Stimulated activated naive CD8-positive, alpha-beta T cell treated with anti-CD3 and anti-CD28 coated beads, Interleukin-15, Interleukin-2, amounts not matched to agents 100 ng/mL and 50 ng/mL, for 24 hours (primary cell): ENCODE results near the gene HIC2.
"Not testable (repeated sequence)": the region's sequence is repeated elsewhere in the genome, so short reads cannot be mapped to it uniquely, and the experiment has no call there.

ENCODE experiments used
- H3K27ac Mint-ChIP-seq: one replicate; pipeline ENCODE4 v1.8.0; 2021; ENCODE audit warnings: mild to moderate bottlenecking, mixed read lengths
- H3K27me3 Mint-ChIP-seq: one replicate; pipeline ENCODE4 v1.8.0; 2021; ENCODE audit warnings: mixed read lengths
- H3K36me3 Mint-ChIP-seq: one replicate; pipeline ENCODE4 v1.8.0; 2021; ENCODE audit warnings: low read depth, mixed read lengths
- H3K4me1 Mint-ChIP-seq: one replicate; pipeline ENCODE4 v1.8.0; 2021; ENCODE audit warnings: low read depth, mixed read lengths
- H3K4me3 Mint-ChIP-seq: one replicate; pipeline ENCODE4 v1.8.0; 2021; ENCODE audit warnings: mild to moderate bottlenecking, mixed read lengths
- H3K9me3 Mint-ChIP-seq: one replicate; pipeline ENCODE4 v1.8.0; 2021; ENCODE audit warnings: mixed read lengths

HIC2 gene

DNA sequence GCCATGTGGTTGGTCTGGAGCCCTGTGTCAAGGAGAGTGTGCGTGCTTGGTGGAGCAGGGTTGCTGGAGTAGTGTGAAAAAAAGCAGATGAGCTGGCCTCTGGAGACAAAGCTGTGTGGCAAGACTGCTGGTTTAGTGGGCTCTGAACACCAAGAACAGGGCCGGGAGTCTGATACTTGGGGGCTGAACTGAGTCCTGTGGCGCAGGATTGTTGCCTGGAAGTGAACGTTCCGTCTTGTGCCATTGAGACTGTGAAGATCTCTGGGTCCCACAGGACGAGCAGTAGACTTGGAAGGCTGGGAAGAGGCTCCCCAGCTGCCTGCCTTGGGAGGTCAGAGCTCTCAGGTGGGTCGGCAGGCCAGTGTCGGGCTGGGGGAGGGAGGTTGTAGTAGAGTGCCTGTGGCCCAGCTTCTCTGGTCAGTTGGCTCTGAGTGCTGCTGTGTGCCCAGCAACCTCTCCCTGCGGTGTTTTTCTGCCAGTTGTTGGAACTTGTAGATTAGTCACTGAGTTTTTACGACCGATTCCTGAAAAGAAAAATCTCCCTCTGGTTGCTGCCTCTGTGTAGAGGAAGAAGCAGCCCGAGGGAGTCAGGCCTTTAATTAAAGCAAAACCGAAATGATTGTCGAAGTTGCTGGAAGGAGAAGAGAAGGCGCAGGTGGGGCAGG lies 1.9 kb downstream of the HIC2 start:
- H3K4me3 Mint-ChIP-seq, H3K27me3 Mint-ChIP-seq, H3K27ac Mint-ChIP-seq, H3K4me1 Mint-ChIP-seq, H3K36me3 Mint-ChIP-seq, H3K9me3 Mint-ChIP-seq: not testable (repeated sequence)

DNA sequence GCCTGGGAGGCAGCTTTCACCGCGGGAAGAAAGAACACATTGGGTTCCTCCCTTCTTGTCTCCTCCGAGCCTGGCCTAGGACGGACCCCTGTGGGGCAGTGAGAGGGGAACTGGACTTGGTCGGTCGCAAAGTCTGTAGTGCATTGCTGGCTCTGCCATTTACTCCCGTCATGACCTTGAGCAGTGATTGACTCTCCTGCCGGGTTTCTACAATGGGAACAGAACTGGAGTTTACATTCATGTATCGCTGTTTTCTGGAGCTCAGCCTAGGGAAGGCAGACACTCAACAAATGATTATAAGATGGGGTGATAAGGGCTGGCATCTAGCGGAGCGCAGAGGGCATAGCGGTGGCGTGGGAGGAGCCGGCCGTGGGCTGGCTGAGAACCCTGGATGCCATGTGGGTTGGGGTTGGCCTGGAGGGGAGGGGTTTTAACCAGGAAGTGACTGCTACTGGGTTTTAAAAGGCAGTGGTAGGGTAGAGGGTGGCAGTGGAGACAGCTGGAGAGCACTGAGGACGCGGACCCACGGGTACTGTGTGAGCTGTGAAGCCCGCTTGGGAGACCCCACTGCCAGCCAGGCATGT lies 3.1 kb downstream of the HIC2 start:
- not testable (repeated sequence) for H3K27me3 Mint-ChIP-seq

DNA sequence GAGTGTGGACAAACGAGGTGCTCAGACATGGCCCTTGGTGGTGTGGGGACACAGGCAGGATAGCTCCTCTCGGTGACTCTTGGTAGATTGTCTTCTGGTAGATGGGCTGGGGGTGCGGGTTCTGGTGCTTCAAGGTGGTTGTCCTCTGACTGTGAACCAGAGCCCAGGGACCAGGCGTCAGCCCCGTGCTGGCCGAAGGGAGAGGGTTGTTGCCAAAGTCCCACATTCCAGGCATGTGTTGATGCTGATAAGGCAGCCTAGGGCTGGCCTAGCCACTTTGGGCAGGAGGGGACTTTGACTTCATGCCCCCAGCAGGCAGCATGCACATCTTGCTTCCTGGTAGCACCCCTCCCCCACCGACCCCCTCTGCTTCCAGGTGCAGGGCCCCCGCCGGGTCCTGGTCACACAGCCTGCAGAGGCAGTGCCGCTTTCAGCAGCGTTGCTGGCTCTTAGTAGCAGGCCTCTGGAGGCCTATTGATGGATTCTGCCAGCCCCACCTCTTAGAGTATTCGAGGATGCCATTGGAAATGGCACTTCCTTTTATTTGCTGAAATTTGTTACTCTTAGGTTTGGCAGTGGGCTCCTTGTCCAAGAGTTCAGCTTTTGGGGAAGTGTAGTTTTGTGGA lies 7.0 kb downstream of the HIC2 start:
- not testable (repeated sequence) for H3K9me3 Mint-ChIP-seq, H3K4me1 Mint-ChIP-seq, H3K4me3 Mint-ChIP-seq, H3K27me3 Mint-ChIP-seq, H3K36me3 Mint-ChIP-seq, H3K27ac Mint-ChIP-seq

More for the DNA sequence above, 3.1 kb downstream of the HIC2 start:
- H3K4me1 Mint-ChIP-seq, H3K9me3 Mint-ChIP-seq, H3K36me3 Mint-ChIP-seq, H3K4me3 Mint-ChIP-seq, H3K27ac Mint-ChIP-seq: not testable (repeated sequence)

DNA sequence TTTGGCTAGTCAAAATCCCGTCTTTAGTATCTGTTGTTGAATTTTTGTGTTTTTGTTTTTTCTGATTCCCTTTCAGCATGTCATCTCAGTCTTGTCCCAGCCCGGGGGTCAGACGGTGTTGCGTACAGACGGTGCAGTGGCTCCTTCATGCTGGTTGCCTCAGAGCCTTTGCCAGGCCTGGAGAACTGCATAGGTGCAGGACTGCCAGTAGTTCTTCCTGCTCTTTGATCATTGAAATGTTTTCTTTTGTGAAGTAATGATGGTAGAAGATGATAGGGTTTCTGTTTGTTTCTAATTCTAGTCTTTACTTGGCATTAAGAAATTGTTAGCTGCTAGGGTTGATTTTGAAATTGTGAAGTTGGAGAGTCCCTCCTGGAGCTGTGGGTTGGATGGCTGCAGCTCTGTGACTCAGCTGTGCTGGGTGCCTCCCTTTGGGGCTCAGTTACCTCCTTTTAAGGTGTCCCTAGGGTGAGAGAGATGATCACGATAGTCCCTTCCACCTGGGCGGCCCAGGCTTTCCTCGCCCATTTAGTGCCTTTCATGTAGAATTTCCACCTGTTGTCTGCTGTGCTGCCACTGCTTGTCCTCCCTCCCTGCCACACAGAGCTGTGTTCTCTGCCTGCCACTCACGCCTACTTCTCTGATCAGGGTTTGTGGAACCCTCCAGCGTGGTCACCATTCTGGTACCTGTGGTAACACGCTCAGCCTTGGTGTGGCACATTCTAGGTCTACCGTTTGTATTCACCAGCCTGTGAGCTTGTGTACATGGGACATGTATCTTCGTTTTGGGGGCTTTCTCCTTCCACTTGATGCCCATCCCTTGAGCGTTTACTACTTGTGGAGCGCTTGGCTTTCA lies 17.4 kb downstream of the HIC2 start:
- H3K9me3 Mint-ChIP-seq, H3K27ac Mint-ChIP-seq, H3K36me3 Mint-ChIP-seq, H3K4me1 Mint-ChIP-seq, H3K4me3 Mint-ChIP-seq, H3K27me3 Mint-ChIP-seq: not testable (repeated sequence)

DNA sequence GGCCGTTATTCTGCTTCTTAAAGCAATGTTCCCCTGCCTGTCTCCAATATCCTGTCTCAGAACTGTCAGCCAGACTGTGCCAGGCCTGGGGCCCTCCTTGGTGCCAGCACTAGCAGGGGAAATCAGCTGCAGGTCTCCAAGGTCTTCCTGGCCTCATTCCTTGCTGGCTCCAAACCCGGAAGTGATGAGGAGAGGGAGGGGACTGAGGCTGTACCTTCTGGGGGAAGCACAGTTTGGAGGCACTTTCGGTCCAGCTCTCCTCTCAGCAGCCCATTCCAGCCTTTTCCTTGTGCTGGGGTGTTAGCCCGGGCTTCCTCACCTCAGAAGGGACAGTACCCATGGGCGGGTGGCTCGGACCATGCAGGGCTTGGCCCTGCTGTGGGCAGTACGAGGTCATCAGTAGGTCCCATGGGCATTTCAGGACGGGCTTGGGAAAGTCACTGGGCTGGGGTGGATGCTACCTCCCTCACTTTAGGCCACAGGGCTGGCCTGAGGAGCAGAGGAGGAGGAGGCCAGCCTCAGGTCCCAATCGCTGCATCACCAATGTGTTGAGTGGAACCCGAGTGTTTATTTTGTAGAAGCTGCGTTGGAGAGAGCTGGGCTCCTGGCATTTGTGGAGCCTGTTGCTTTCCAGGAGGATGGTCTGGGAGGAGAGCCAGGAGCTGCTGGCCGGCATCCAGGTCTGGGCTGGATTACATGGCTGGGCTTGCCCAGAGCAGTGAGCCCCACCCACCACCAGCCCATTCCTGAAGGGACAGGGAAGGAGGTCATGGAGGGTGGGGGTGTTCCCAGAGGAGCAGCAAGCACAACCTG lies 19.0 kb downstream of the HIC2 start:
- not testable (repeated sequence) for H3K27me3 Mint-ChIP-seq, H3K9me3 Mint-ChIP-seq, H3K36me3 Mint-ChIP-seq, H3K4me1 Mint-ChIP-seq, H3K27ac Mint-ChIP-seq, H3K4me3 Mint-ChIP-seq

DNA sequence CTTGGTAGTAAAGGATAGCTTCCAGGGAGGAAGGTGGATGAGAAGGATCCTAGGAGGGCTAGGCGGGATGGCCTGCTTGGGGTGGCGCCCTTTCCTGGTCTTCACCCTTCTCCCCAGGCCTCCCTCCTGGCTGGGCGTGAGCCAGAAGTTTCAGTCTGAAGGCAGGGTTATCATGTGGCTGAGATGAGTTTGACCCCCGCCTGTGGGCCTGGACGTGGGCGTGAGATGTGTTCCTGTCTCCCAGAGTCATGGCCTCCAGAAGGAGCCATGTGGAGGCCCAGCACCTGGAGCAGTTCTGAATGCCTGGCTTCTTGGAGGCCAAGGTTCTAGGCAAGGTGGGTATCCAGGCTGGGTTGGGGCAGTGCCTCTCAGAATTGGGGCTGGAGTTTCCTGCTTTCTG lies 20.8 kb downstream of the HIC2 start:
- not testable (repeated sequence) for H3K27me3 Mint-ChIP-seq, H3K36me3 Mint-ChIP-seq, H3K27ac Mint-ChIP-seq, H3K4me3 Mint-ChIP-seq, H3K9me3 Mint-ChIP-seq, H3K4me1 Mint-ChIP-seq

DNA sequence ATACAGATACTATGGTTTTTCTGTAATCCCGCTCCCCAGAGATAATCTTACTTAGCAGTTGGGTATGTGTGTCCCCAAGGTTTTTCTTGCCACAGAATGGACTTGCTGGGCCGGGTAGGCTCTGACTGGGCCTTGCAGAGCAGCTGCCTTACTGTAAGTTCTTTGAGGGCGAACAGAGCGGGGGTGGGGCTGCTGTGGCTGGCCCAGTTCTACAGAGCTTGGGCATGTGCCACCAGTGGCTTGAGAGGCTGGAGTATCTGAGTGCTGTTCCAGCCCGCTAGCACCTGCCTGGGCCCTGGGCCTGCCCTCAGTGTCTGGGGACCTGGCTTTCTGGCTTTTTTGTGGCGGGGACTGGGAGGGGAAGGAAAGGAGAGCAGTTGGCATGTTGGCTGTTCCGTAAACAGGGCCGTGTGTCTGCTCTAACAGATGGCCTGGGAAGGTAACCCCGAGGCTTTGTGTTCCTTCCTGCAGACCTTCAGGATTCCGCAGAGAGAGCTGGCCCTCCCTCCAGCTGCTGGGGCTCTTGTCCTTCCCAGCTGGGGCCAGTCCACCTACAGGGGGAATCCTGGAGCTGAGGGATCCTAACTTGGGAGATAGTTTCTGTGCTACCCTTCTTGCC lies 23.0 kb downstream of the HIC2 start:
- H3K9me3 Mint-ChIP-seq, H3K4me1 Mint-ChIP-seq, H3K36me3 Mint-ChIP-seq, H3K27ac Mint-ChIP-seq, H3K4me3 Mint-ChIP-seq, H3K27me3 Mint-ChIP-seq: not testable (repeated sequence)

DNA sequence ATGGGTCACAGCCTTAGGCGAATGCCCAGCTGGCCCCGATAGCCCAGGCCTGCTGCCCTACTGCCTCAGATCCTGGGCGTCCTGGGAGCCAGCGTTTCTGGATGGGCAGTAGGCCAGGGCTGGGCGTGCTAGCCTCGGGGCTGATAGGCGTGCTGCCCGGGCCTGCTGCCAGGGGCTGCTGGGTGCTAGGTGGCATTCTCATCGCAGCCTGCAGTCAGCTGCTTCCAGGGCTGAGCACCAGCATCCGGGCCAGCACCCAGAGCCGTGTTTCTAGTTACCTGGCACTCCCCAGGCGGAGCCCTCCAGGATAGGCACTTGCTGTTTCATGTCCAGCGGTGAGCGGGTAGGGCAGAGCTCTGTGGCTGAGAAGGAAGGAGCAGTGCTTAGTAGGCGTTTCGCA lies 23.5 kb downstream of the HIC2 start:
- not testable (repeated sequence) for H3K4me3 Mint-ChIP-seq, H3K36me3 Mint-ChIP-seq, H3K27me3 Mint-ChIP-seq, H3K4me1 Mint-ChIP-seq, H3K27ac Mint-ChIP-seq, H3K9me3 Mint-ChIP-seq

DNA sequence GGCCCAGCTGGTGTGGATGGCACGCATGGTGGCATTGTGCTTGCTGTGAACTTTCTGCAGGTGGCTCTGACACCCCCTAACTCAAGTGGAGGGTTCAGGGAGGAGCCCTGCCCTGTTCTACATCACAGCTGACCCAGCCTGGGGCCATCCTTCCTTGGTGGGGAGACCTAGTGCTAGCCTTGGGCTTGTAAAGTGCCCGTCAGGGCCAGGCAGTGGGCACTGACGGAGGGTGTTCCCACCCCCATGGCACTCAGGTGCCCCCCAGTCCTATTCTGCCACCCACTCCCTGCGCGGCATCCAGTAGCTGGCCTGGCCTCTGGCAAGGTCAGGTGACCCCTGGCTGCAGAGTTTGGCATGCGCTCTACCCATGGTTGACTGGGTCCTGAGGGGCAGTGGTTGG lies 24.0 kb downstream of the HIC2 start:
- not testable (repeated sequence) for H3K4me1 Mint-ChIP-seq, H3K4me3 Mint-ChIP-seq, H3K36me3 Mint-ChIP-seq, H3K27ac Mint-ChIP-seq, H3K9me3 Mint-ChIP-seq, H3K27me3 Mint-ChIP-seq

DNA sequence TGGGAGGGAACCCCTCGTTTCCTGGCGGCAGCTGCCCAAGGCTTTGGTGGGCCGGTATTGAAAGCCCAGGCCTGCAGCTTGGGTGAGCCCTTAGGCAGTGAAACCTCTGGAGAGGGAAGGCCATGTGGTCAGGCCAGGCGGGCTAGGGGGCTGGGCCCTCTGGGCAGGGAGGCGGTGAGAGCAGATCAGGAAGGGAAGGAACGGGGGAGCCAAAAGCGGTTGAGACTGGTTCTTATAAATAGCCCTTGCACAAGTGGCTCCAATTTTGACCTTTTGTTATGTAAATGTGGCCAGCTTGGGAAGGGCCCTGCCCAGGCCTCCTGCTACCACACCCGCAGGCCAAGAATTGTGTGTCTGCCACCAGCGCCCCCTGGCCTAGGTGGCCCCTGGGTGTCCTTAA lies 25.0 kb downstream of the HIC2 start:
- H3K9me3 Mint-ChIP-seq, H3K4me3 Mint-ChIP-seq, H3K4me1 Mint-ChIP-seq, H3K27me3 Mint-ChIP-seq, H3K36me3 Mint-ChIP-seq, H3K27ac Mint-ChIP-seq: not testable (repeated sequence)

DNA sequence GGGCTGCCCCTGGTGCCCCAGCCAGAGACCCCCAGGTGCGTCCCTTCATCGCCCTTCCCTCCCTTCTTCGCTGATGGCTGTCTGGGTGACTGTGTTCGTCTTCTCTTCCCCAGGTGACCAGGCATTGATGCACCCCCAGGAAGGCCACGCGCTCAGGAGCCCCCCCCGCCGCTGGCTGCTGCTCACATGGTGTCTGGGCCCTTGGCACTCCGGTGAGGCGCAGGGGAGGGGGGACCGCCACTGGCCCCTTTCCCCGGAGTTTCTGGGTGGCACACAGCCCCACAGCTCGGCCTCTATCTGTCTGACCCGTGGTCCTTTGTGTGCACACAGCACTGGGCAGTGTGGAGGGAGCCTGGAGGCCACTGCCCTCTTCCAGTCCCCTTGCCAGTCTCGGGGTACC lies 25.5 kb downstream of the HIC2 start:
- H3K36me3 Mint-ChIP-seq, H3K4me1 Mint-ChIP-seq, H3K27ac Mint-ChIP-seq, H3K27me3 Mint-ChIP-seq, H3K9me3 Mint-ChIP-seq, H3K4me3 Mint-ChIP-seq: not testable (repeated sequence)

DNA sequence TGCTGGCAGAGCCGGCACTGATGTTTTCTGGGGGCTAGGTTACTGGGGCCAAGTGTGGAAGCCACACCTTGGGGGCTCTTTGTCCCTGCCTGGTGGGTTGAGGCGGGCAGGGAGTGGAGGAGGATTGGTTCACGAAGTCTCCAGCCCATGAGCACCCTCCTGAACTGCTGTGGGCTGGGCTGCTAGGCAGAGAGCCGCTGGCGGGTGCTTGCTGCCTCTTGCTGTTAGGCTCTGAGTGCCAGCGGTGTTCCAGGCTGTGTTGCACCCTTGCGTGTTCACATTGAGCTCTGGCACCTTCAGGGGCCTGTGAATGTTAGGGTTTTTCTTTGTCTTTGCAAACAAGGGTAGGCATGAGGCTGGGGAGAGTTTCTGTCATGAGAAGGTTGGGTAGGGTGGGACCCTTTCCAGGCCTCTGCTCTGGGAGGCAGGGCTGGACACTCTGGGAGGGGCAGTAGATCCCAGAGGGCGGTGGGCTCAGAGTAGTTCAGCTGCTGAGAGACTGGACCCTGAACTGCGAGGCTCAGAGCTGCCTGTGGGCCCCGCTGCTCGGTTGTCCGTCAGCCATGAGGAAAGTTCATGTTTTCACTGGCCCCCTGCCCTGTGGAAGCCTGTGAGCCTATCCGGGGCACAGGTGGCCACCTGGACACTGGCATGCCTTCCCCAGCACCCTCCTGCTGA lies 26.0 kb downstream of the HIC2 start:
- no peaks in the 10 kb centered on the region for H3K4me1 Mint-ChIP-seq
- no peak overlapping the region for H3K4me3 Mint-ChIP-seq
- no peaks in the 10 kb centered on the region for H3K9me3 Mint-ChIP-seq
- H3K27ac Mint-ChIP-seq = no peak overlapping the region
- no peaks in the 10 kb centered on the region for H3K27me3 Mint-ChIP-seq
- H3K36me3 Mint-ChIP-seq = peaks cover 9% of the 10 kb centered on the region

DNA sequence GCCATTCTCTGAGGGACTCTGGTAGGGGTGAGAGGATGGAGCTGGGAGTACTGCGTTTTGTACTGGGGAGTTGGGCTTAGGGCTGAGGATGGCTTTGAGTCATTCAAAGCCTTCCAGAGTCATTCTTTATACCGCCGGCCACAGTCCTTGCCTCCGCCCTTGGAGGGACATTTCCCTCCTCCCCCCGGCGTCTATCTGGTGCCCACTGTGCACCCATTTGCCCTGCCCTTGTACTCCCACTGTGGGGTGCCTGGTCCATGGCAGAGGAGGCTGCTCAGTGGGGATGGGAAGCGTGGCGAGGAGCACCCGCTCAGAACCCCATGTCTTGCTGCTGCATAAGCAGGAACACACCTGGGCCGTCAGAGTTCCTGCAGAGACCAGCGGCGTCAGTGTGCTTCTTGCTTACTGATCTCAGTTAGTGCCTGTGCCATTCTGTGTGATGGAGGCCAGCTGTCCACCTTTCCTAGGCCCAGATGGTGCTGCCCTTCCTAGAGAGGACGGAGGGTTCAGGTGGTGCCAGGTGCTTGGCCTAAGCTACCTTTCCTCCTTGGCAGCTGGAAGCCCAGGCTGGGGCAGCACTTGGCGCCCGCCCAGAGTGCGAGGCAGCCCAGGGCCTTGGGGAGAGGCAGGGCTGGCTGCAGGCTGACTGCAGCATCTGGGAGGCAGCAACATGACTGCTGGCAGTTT lies 26.7 kb downstream of the HIC2 start:
- Mint-ChIP-seq H3K4me1 (no peaks in the 10 kb centered on the region), H3K9me3 (no peaks in the 10 kb centered on the region), H3K27me3 (no peaks in the 10 kb centered on the region), H3K4me3 (no peak overlapping the region), H3K36me3 (peaks cover 9% of the 10 kb centered on the region), H3K27ac (no peak overlapping the region)
